GM12878 (cell line): ENCODE data around the gene SLC1A2. TPM values are rescaled to one million over a fixed set of nuclear protein-coding genes. Genes with fewer than 3 reads are reported as not detected.
"Not testable (repeated sequence)": the region's sequence is repeated elsewhere in the genome, so short reads cannot be mapped to it uniquely, and the experiment has no call there.

ENCODE experiments used
- ATAC-seq: fragments of 200-7000 bp; cut with Tn5 transposase; 3 replicates; pipeline ENCODE4 v1.9.1; 2020; ENCODE audit warnings: mild to moderate bottlenecking, moderate library complexity
- BruUV-seq: library from RNA; stranded (reverse); fragments of 400-500 nt; replicated peaks from 2 replicates; lab custom pipeline; 2021; lab: Mats Ljungman, UMichigan
- CTCF ChIA-PET: fragments of 300-600 bp; sonication (Branson Sonifier 250); formaldehyde crosslinking; extraction: SDS; loops from one replicate; lab custom pipeline; 2021; ENCODE audit warnings: inconsistent platforms; lab: Yijun Ruan, JAX
- POLR2A ChIA-PET: fragments of 350-600 bp; formaldehyde crosslinking; extraction: SDS; loops from one replicate; lab custom pipeline; 2021; ENCODE audit warnings: inconsistent platforms; lab: Charles Lee
- RAD21 ChIA-PET: fragments of 300-600 bp; sonication (Branson Sonifier 250); formaldehyde crosslinking; loops from one replicate; lab custom pipeline; 2023; ENCODE audit warnings: antibody characterized with exemption; ENCODE audit not compliant: unreplicated experiment; lab: Charles Lee
- SMC1A ChIA-PET: fragments of 300-600 bp; sonication (Branson Sonifier 250); formaldehyde crosslinking; loops from one replicate; lab custom pipeline; 2023; ENCODE audit not compliant: unreplicated experiment, uncharacterized antibody; lab: Charles Lee
- DNase-seq: peaks from one replicate; pipeline ENCODE4 v3.0.0-alpha.2; 2011; ENCODE audit warnings: low read depth, low spot score
- FAIRE-seq: peaks from 3 replicates; lab custom pipeline; 2011; peaks lifted over from hg19 to GRCh38; lab: Jason Lieb, UNC
- H2AFZ ChIP-seq: 2 replicates; pipeline ENCODE4 v1.6.0; 2011; ENCODE audit warnings: low read depth, low read length, control low read depth; ENCODE audit not compliant: control insufficient read depth
- H3K27ac ChIP-seq: 2 replicates; pipeline ENCODE4 v1.5.1; 2011; ENCODE audit warnings: control low read depth; ENCODE audit not compliant: control insufficient read depth, insufficient read depth
- H3K27me3 ChIP-seq, 2 experiments: replicated peaks in 1 of 2; 2 replicates each; pipeline versions ENCODE4 v1.6.0 to v1.6.1; 2011; ENCODE audit warnings: low read length in 1 of 2; ENCODE audit not compliant: control insufficient read depth in 2 of 2, insufficient read depth in 2 of 2
- H3K36me3 ChIP-seq, 2 experiments: 2 replicates each; pipeline ENCODE4 v1.5.1; 2011; ENCODE audit warnings: low read length in 1 of 2; ENCODE audit not compliant: control insufficient read depth in 2 of 2, insufficient read depth in 2 of 2
- H3K4me1 ChIP-seq: 2 replicates; pipeline ENCODE4 v1.6.1; 2011; ENCODE audit warnings: mild to moderate bottlenecking, low read length, moderate library complexity, mixed read lengths; ENCODE audit not compliant: control insufficient read depth, insufficient read depth
- H3K4me2 ChIP-seq: 2 replicates; pipeline ENCODE4 v1.6.0; 2011; ENCODE audit warnings: control low read depth; ENCODE audit not compliant: control insufficient read depth, insufficient read depth
- H3K4me3 ChIP-seq: fragments of 200-600 bp; sonication (generic); 2 replicates; pipeline ENCODE4 v1.5.1; 2016
- H3K79me2 ChIP-seq: 2 replicates; pipeline ENCODE4 v1.6.0; 2011; ENCODE audit warnings: low read length; ENCODE audit not compliant: control insufficient read depth, insufficient read depth
- H3K9ac ChIP-seq: 2 replicates; pipeline ENCODE4 v1.8.0; 2011; ENCODE audit warnings: low read length, control low read depth, mixed read lengths; ENCODE audit not compliant: control insufficient read depth, insufficient read depth
- H3K9me3 ChIP-seq: replicated peaks from 3 replicates; pipeline ENCODE4 v1.5.1; 2011; ENCODE audit warnings: mild to moderate bottlenecking, low read length; ENCODE audit not compliant: control insufficient read depth, insufficient read depth
- H4K20me1 ChIP-seq: 2 replicates; pipeline ENCODE4 v1.6.0; 2011; ENCODE audit not compliant: control insufficient read depth, insufficient read depth
- CEBPB ChIP-seq, 2 experiments: fragments of 150-350 bp in 1 of 2; IDR thresholded peaks; 2 replicates each; pipeline ENCODE4 v1.6.1; 2012 to 2014; ENCODE audit warnings: low read depth in 2 of 2, low read length in 2 of 2, borderline replicate concordance in 1 of 2, inconsistent platforms in 1 of 2
- CHD2 ChIP-seq: IDR thresholded peaks from 2 replicates; pipeline ENCODE4 v1.6.1; 2011; ENCODE audit warnings: low read depth, low read length, improper control_type of control experiment, borderline replicate concordance
- IKZF1 ChIP-seq: fragments of 450-650 bp; conservative IDR thresholded peaks from 2 replicates; pipeline ENCODE4 v1.6.1; 2017; ENCODE audit warnings: antibody characterized with exemption, mild to moderate bottlenecking
- ZNF384 ChIP-seq: IDR thresholded peaks from 2 replicates; pipeline ENCODE4 v1.6.1; 2012; ENCODE audit warnings: low read depth, mild to moderate bottlenecking, low read length, improper control_type of control experiment, borderline replicate concordance
- WGBS: methylation state at CpG from one replicate; pipeline ENCODE4 v1.1.6; 2016; ENCODE audit warnings: low lambda C conversion rate; ENCODE audit not compliant: insufficient replicate concordance, insufficient coverage; ENCODE audit errors: missing lambda C conversion rate; 5-methylcytosine and 5-hydroxymethylcytosine counted together
- in situ Hi-C: fragments of 300-500 bp; cut with MboI; formaldehyde crosslinking; loops from 9 replicates; pipeline ENCODE4 v1.14.3; 2018; ENCODE audit warnings: mixed read lengths
- intact Hi-C: fragments of 100-400 bp; cut with micrococcal nuclease; formaldehyde crosslinking; loops from one replicate; pipeline ENCODE4 v1.14.2; 2022; ENCODE audit not compliant: unreplicated experiment
- polyA plus RNA-seq, 11 experiments: library from polyadenylated mRNA; depleted of rRNA in 4 of 11; unstranded in 6 of 11; stranded (reverse) in 5 of 11; fragments of >200 nt; fragmentation: Nextera tagmentation in 4 of 11; fragmentation: Illumina TruSeq in 1 of 11; extraction: Ambion mirVana in 4 of 11; extraction: Trizol in 1 of 11; gene quantifications; 1 replicate in 1 of 11; 2 replicates in 10 of 11; pipeline versions ENCODE4 v1.2.1 to v1.2.3, GENCODE V29; 2011 to 2016; ENCODE audit warnings: inconsistent platforms in 2 of 11, missing spikeins in 2 of 11, low read depth in 1 of 11
- total RNA-seq, 4 experiments: library from RNA; depleted of rRNA in 3 of 4; stranded (reverse); fragments of >200 nt in 3 of 4; fragmentation: Illumina TruSeq in 1 of 4; extraction: Trizol in 1 of 4; gene quantifications; 2 replicates each; pipeline versions ENCODE4 v1.2.1 to v1.2.3, GENCODE V29; 2013 to 2021

The SLC1A2 gene
- total and polyA plus RNA-seq, 10 of the 15 experiments (the other 5 are each of a cell fraction or from before 2014, with no cell fraction given) = 0.01 to 0.84 (median 0.22) TPM; not detected in 1

DNA sequence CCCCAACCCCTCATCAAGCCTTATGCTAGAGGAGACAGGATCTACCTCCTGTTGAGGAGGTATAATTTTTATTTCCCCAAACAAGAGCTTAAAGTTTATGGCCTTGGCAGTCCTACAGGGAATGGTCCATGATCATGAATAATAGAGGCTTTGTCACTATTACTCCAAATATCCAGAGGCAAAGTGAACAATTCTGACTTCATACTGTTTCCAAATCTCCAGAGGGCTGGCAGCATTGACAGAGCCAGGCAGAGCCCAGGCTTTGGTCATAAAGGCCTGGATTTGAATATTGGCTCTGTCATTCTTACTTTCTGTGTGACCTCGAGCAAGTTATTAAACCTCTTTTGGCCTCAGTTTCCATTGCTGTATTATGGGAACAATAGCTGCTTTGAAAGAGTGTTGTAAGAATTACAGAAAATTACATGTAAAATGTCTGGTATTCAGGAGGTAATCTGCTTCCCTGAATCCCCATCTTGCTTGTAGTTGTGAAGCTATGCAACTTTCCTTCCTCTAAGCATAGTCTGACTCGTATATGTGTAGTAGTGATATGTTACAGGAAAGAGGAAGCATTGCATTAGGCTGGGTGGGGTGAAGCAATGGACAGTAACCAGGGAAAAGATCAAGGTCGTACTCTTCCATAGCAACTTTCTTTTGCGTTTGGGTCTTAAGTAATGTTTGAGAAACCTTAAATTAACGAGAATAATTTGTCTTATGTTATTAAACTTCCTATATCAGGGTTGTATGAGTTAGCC, 191.6 kb downstream of the SLC1A2 start:
- H3K9ac ChIP-seq = no peak overlapping the region
- H2AFZ ChIP-seq = no peak overlapping the region
- no peaks in the 10 kb centered on the region for H3K4me1 ChIP-seq
- FAIRE-seq (no peak), DNase-seq (no peak), ATAC-seq (no peak)
- RAD21 ChIA-PET = interaction anchor here (0.7 kb wide), 1 partner anchor 73 kb away, joined by 3 read pairs; no protein-coding TSS in a partner anchor
- POLR2A ChIA-PET = no interaction called here
- intact Hi-C loops (no loop called here), in situ Hi-C loops (no loop called here)
- no peak for TF ChIP-seq ZNF384
- TF ChIP-seq IKZF1 = no peak
- TF ChIP-seq CHD2 = no peak
- TF ChIP-seq CEBPB (IDR thresholded peaks at IDR 0.05; ENCODE audit: borderline replicate concordance in 1 of 2, low read depth in 2 of 2, low read length in 2 of 2) = no peak
- no peak overlapping the region for H3K27ac ChIP-seq
- H3K4me3 ChIP-seq = no peak overlapping the region
- H3K9me3 ChIP-seq = no peaks in the 10 kb centered on the region; the same call in 2 of the 3 replicates
- CTCF ChIA-PET = interaction anchor here (1.6 to 1.7 kb wide), 2 partner anchors 10 to 11 kb away, joined by 4 to 5 read pairs; no protein-coding TSS in a partner anchor
- 44% methylated on average over 5 of the region's 5 CpGs for WGBS
- H3K36me3 ChIP-seq = peaks cover 0 to 2% of the 10 kb centered on the region in 2 experiments; a peak in 1 of 4 replicates
- no peaks in the 10 kb centered on the region for H3K27me3 ChIP-seq
- no TSS peak for BruUV-seq
- H3K79me2 ChIP-seq = no peaks in the 10 kb centered on the region
- no peak overlapping the region for H3K4me2 ChIP-seq
- H4K20me1 ChIP-seq = no peaks in the 10 kb centered on the region
- SMC1A ChIA-PET = interaction anchor here (0.8 to 1.1 kb wide), 2 partner anchors 142 to 294 kb away, joined by 3 to 4 read pairs; no protein-coding TSS in a partner anchor

DNA sequence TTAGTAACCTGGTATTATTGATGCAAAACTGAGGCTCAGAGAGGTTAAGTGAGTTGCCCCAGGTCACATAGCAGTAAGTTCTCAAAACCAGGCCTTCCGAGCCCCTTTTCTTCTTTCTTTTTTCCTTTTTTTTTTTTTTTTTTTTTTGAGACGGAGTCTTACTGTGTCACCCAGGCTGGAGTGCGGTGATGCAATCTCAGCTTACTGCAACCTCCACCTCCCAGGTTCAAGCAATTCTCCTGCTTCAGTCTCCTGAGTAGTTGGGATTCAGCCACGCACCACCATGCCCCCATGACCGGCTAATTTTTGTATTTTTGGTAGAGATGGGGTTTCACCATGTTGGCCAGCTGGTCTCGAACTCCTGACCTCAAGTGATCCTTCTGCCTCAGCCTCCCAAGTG, 192.6 kb downstream of the SLC1A2 start:
- POLR2A ChIA-PET, SMC1A ChIA-PET: not testable (repeated sequence)

More for the DNA sequence above, 192.6 kb downstream of the SLC1A2 start:
- H3K27me3 ChIP-seq, H3K4me1 ChIP-seq, H2AFZ ChIP-seq, H3K36me3 ChIP-seq, H3K79me2 ChIP-seq, H3K27ac ChIP-seq, in situ Hi-C loops, H3K4me2 ChIP-seq, RAD21 ChIA-PET, ATAC-seq, FAIRE-seq, H3K9me3 ChIP-seq, H4K20me1 ChIP-seq, DNase-seq, H3K4me3 ChIP-seq, BruUV-seq, H3K9ac ChIP-seq, intact Hi-C loops: not testable (repeated sequence)
- CTCF ChIA-PET = interaction anchor here (1.6 to 1.7 kb wide), 2 partner anchors 11 to 12 kb away, joined by 4 to 5 read pairs; no protein-coding TSS in a partner anchor
- 75% methylated on average over 4 of the region's 6 CpGs for WGBS
